ENCODE measurements around the gene ABCC4.

The ABCC4 gene

GRCh38 chr13:95258098-95258497, 43.2 kb downstream of the ABCC4 start:
- no peak for DNase-seq (ENCODE audit: low read depth in 2 of 2)

- DNase-seq (ENCODE audit: low read depth in 2 of 2), result no peak
Observed at GRCh38 chr13:95256091-95256490, 45.2 kb downstream of the ABCC4 start.

GRCh38 chr13:95255072-95255732, 46.0 kb downstream of the ABCC4 start:
- no peak for DNase-seq (ENCODE audit: low read depth in 2 of 2)

GRCh38 chr13:95254339-95254738, 46.9 kb downstream of the ABCC4 start:
- no peak for DNase-seq (ENCODE audit: low read depth in 2 of 2)

- DNase-seq (ENCODE audit: low read depth in 2 of 2), result no peak
Observed at GRCh38 chr13:95253033-95253432, 48.2 kb downstream of the ABCC4 start.

DNA sequence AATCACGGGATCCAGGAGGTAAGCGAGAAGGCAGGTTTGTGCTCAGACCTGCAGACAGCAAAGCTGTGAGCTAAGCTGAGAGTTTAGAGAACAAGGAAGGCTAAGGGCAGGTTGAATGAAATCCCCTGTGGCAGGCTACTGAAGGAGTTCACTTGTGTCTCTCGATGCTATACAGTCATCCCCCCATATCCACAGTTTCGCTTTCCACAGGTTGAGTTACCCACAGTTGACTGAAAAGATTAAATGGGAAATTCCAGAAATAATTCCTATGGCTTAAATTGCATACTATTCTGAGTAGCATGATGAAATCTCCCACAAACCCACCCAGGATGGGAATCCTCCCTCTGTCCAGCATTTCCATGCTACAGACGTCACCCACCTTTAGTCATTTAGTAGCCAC, 49.6 kb downstream of the ABCC4 start:
- DNase-seq (ENCODE audit: low read depth in 2 of 2), result no peak

GRCh38 chr13:95250961-95251360, 50.3 kb downstream of the ABCC4 start:
- no peak for DNase-seq (ENCODE audit: low read depth in 2 of 2)

DNA sequence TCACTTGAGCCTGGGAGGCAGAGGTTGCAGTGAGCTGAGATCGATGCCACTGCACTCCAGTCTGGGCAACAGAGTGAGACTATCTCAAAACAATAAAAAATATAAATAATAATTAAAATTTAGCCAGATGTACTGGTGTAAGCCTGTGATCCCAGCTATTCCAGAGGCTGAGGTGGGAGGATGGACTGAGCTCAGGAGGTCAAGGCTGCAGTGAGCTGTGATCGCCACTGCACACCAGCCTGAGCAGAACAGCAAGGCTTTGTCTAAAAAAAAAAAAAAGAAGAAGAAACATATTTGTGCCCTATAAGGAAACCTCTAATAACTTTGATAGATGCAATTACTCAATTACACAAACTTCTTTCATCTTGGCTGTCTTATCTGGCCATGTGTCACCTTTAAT, 52.3 kb downstream of the ABCC4 start:
- no peak for DNase-seq (ENCODE audit: low read depth in 2 of 2)

- DNase-seq (ENCODE audit: low read depth in 2 of 2), result no peak
Observed at GRCh38 chr13:95247852-95248251, 53.4 kb downstream of the ABCC4 start.

DNA sequence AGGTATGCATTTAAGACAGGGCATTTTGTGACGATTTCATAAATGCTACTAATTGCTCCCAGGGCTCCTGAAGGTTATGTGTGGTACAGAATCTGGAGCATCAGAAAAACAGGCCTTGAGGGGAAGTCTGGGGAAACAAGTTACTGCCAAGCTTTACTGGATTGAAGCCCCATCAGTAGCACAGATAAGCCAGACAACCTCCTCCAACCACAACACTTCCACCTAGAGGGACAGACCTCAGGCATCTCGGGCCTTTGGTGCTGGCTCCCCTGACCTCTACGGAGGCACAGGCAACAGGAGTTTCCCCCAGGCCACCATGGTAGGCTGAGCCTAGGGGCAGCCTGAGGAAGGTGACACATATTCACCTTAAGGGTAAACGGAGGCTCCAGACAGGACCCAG, 54.1 kb downstream of the ABCC4 start:
- no peak for DNase-seq (ENCODE audit: low read depth in 2 of 2)

DNA sequence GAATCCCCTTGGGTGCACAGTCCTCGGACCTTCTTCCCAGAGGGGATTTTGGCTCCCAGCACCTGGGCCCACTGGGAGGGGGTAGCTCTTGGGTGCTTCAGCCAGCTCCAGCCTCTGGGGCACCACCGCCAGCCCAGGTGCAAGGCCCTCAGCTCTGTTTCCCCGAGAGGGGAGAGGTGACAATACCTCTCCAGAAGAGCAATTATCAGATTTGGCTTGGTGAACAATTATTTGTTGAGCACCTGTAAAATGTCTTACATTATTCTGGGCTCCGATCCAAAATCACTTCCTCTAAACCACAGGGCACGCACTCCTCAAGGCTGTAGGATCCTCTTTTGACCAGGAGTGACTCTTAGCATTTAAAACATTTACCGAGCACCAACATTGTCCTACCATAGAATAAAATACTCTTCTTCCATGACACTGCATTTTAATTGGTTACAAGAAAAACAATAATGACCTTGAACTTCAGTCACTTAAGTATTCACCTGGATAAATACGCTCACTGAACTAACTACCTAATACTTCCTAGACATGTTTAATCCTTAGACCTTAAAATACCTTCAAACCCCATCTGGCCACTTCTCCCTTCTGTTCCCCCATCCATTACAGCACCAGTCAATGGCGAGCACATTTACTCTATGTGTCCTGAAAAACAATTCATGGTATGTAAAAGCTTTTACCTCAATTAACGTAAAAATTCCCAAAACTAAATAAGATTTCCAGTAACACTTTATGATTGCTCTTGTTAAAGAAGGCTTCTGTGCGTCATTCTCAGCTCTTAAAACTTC, 54.8 kb downstream of the ABCC4 start:
- DNase-seq (ENCODE audit: low read depth in 2 of 2), result no peak

DNA sequence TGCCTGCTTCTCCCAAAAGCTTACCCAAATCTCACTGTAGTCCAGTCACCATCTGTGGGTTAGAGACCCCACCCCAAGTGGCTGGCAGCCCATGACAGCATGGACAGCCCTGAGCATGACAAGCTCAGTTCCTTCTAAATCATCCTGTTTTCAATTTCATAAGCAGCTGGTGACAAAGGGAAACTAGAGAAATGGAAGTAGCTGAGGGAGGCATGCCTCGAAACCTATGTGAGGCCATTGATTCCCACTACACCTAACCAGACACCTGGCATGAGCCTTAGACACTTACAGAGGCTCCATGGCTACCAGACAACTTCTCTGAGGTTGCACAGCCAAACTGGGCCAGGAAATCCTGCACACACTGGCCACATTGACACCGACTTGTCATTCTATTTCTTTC, 56.2 kb downstream of the ABCC4 start:
- no peak for DNase-seq (ENCODE audit: low read depth in 2 of 2)

DNA sequence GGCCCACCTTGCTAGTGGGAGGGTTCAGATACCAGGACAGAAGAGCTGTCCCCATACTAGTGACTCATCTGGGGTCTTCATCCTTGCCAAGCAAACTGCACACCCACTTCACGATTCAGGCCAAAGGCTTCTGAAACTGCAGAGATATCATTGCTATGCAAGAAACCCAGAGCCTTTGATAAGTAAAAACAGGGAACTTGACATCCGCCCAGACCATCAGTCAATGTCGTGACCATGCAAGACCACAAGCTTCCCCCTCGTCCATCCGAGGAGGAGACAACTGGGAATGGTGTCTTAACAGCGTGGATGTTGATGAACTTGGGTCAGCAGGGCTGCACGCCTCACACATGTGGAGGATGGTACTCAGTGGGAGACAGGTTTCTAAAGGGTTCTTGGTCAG, 58.0 kb downstream of the ABCC4 start:
- no peak for DNase-seq (ENCODE audit: low read depth in 2 of 2)

DNA sequence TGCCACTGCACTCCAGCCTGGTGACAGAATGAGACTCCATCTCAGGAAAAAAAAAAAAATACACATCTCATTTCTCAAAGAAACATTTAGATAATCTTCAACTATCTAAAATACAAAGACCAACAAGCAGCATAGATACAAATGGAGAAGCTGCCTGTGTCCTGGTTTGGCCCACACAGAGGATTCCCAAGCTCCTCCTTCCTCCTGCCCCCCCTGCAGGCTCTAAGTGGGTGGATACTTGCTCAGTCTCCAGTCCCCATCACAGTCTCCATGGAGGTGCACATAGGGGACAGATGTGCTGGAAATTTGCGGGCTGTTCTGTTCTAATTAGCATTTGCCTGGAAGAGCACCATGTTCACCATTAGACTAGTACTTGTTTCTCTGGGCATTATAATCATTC, 59.9 kb downstream of the ABCC4 start:
- no peak for DNase-seq (ENCODE audit: low read depth in 2 of 2)

- DNase-seq (ENCODE audit: low read depth in 2 of 2), result no peak
Observed at GRCh38 chr13:95239283-95239682, 62.0 kb downstream of the ABCC4 start.

DNA sequence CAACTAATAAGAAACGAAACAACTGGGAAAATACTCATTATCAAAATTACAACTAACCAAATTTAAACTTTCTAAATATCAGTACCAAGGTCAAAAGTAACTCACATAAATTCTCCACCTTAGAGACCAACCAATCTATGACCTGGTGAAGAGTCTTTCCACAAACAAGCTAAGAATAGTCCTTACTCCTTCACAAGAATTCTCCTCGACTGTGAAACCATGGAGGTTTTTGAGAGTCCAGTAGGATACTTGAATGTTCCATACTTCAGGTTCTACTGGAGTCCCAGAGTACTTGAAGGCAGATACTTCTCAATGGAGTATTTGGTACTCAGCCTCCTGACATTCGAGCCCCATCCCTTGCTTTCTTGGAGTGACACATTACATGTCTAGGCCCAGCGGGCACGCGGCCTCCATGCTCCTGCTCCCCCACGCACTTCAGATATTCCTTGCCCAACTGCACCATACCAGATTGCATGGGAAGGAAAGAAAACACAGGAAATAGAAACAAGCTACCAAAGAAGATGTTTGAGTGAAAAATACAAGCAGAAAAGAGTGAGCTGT, 63.9 kb downstream of the ABCC4 start:
- no peak for DNase-seq (ENCODE audit: low read depth in 2 of 2)

- DNase-seq (ENCODE audit: low read depth in 2 of 2), result no peak
Observed at GRCh38 chr13:95236774-95237173, 64.5 kb downstream of the ABCC4 start.

GRCh38 chr13:95235974-95236373, 65.3 kb downstream of the ABCC4 start:
- DNase-seq (ENCODE audit: low read depth in 2 of 2), result no peak

DNA sequence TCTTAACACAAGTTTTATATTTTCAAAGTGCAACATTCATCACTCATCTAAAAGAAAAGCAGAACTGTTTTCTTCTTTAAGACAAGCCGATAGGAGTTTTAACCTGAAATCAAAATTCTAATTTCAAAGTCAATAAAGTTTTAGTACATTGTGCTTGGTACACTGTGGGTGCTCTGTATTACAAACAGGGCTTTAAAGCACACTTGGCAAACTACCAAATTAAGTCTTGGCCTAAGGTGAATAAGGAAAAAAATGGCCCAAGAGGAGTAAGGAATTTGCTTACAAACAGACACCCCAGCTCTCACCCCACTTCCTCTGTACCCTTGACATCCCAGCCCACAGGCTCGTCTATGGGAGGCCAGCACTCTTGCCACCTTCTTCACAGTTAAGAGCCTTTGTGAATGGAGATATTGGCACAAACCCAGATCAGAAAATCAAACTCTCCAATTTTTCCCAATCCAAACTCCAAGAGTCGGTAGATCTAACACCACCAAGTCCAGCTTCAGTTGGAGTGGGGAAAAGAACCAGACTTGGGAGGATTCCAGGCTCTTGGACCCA, 66.0 kb downstream of the ABCC4 start:
- no peak for DNase-seq (ENCODE audit: low read depth in 2 of 2)

GRCh38 chr13:95234242-95234641, 67.0 kb downstream of the ABCC4 start:
- no peak for DNase-seq (ENCODE audit: low read depth in 2 of 2)

- DNase-seq (ENCODE audit: low read depth in 2 of 2), result no peak
Observed at GRCh38 chr13:95233026-95233635, 68.1 kb downstream of the ABCC4 start.

DNA sequence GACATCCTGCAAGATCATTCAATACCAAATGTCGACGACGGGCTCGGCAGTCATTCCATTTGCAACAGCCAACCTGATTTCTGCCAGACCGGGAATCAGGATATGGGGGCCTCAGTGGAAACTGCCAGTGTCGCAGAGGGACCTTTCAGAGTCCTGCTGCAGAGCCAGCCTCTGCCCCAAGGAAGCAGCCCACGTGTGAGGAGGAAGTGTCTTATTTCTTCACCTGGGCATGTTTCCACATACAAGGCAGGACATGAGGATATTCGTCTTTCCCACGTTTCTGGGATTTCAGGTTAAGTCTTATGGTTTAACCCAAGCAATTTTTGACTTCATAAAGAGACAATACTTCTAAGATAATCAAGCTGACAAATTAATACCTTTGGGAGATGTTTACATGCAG, 69.9 kb downstream of the ABCC4 start:
- no peak for DNase-seq (ENCODE audit: low read depth in 2 of 2)

Measured in activated CD8-positive, alpha-beta memory T cell treated with anti-CD3 and anti-CD28 coated beads for 4 hours (primary cell).